HCT116 (cell line): ENCODE measurements around the gene P2RX5.

ENCODE experiments used
- CEBPB ChIP-seq: IDR thresholded peaks from 2 replicates; pipeline ENCODE4 v1.6.1; 2012; ENCODE audit warnings: low read depth
- EZH2 ChIP-seq: fragments of 200-600 bp; sonication (generic); IDR thresholded peaks from 2 replicates; pipeline ENCODE4 v1.6.1; 2017; ENCODE audit warnings: antibody characterized with exemption, mixed run types
- EZH2phosphoT487 ChIP-seq: fragments of 200-600 bp; IDR thresholded peaks from 2 replicates; pipeline ENCODE4 v1.6.1; 2018; ENCODE audit warnings: antibody characterized with exemption, borderline replicate concordance
- JUND ChIP-seq: IDR thresholded peaks from 2 replicates; pipeline ENCODE4 v1.6.1; 2012
- POLR2A ChIP-seq: IDR thresholded peaks from 2 replicates; pipeline ENCODE4 v1.7.0; 2011; ENCODE audit warnings: borderline replicate concordance; ENCODE audit not compliant: insufficient read depth, insufficient read length; ENCODE audit errors: extremely low read depth
- POLR2AphosphoS5 ChIP-seq: IDR thresholded peaks from 2 replicates; pipeline ENCODE4 v1.6.1; 2011; ENCODE audit warnings: mild to moderate bottlenecking, low read depth, low read length, moderate library complexity
- RAD21 ChIP-seq: IDR thresholded peaks from 2 replicates; pipeline ENCODE4 v1.6.1; 2012; ENCODE audit warnings: low read depth, mild to moderate bottlenecking
- SIN3A ChIP-seq: IDR thresholded peaks from 2 replicates; pipeline ENCODE4 v1.6.1; 2012; ENCODE audit warnings: low read depth
- SP1 ChIP-seq: IDR thresholded peaks from 2 replicates; pipeline ENCODE4 v1.6.1; 2012; ENCODE audit warnings: low read depth
- TCF7L2 ChIP-seq: IDR thresholded peaks from 2 replicates; pipeline ENCODE4 v1.7.0; 2011; ENCODE audit warnings: borderline replicate concordance, inconsistent platforms; ENCODE audit not compliant: insufficient read depth, insufficient read length; ENCODE audit errors: extremely low read depth
- YY1 ChIP-seq: IDR thresholded peaks from 2 replicates; pipeline ENCODE4 v1.6.1; 2011; ENCODE audit warnings: low read length, low read depth, moderate library complexity, mild to moderate bottlenecking; ENCODE audit not compliant: insufficient replicate concordance; ENCODE audit errors: extremely low read depth
- TF ChIP-seq, protein P1 (sequence below), 3 experiments: fragments of 200-600 bp in 1 of 3; sonication (generic) in 1 of 3; IDR thresholded peaks in 2 of 3; conservative IDR thresholded peaks in 1 of 3; 2 replicates each; pipeline ENCODE4 v1.5.1; 2012 to 2017; ENCODE audit warnings: low read depth in 2 of 3, low read length in 2 of 3, antibody characterized with exemption in 1 of 3, borderline replicate concordance in 1 of 3, control low read depth in 1 of 3, mild to moderate bottlenecking in 1 of 3, mixed read lengths in 1 of 3, mixed run types in 1 of 3, moderate library complexity in 1 of 3; ENCODE audit not compliant: insufficient read depth in 1 of 3
- TF ChIP-seq, protein P2 (sequence below): IDR thresholded peaks from 2 replicates; pipeline ENCODE4 v1.6.1; 2012
- TF ChIP-seq, protein P3 (sequence below): IDR thresholded peaks from 2 replicates; pipeline ENCODE4 v1.6.1; 2012; ENCODE audit warnings: low read depth

DNA sequence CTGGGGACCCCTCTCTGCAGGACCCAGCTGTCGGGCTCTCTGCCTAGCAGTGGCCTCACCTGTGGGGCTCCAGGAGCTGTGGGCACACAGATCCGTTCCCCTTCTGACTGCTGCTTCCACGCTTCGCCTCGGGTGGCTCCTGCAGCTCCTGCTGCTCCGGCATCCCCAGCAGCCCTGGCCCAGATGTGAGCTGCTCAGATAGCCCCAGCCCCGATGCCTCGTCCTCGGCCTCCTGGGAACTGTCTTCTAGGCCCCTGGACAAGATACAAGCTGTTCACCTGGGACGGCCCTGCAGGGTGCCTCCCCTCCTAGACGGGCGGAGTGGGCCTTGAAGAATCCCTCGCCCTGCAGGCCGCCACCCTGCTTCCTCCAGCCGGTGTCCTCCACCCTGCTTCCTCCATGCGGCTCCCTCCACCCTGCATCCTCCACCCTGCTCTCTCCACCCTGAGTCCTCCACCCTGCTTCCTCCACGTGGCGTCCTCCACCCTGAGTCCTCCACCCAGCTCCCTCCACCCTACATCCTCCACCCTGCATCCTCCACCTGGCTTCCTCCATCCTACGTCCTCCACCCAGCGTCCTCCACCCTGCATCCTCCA lies 16.3 kb downstream of the P2RX5 start:
- TF ChIP-seq, protein P1, sequence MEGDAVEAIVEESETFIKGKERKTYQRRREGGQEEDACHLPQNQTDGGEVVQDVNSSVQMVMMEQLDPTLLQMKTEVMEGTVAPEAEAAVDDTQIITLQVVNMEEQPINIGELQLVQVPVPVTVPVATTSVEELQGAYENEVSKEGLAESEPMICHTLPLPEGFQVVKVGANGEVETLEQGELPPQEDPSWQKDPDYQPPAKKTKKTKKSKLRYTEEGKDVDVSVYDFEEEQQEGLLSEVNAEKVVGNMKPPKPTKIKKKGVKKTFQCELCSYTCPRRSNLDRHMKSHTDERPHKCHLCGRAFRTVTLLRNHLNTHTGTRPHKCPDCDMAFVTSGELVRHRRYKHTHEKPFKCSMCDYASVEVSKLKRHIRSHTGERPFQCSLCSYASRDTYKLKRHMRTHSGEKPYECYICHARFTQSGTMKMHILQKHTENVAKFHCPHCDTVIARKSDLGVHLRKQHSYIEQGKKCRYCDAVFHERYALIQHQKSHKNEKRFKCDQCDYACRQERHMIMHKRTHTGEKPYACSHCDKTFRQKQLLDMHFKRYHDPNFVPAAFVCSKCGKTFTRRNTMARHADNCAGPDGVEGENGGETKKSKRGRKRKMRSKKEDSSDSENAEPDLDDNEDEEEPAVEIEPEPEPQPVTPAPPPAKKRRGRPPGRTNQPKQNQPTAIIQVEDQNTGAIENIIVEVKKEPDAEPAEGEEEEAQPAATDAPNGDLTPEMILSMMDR (IDR thresholded peaks at IDR 0.05 in 2 of 3, conservative IDR thresholded peaks at IDR 0.05 in 1 of 3; ENCODE audit: borderline replicate concordance in 1 of 3, insufficient read depth in 1 of 3, low read depth in 2 of 3, low read length in 2 of 3): no peak
- TF ChIP-seq RAD21 (no peak), JUND (no peak), YY1 (no peak), EZH2phosphoT487 (no peak), POLR2AphosphoS5 (no peak), TCF7L2 (no peak), SIN3A (no peak), POLR2A (no peak), CEBPB (no peak), SP1 (no peak), EZH2 (no peak)
- TF ChIP-seq, protein P2, sequence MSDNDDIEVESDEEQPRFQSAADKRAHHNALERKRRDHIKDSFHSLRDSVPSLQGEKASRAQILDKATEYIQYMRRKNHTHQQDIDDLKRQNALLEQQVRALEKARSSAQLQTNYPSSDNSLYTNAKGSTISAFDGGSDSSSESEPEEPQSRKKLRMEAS: no peak
- TF ChIP-seq, protein P3, sequence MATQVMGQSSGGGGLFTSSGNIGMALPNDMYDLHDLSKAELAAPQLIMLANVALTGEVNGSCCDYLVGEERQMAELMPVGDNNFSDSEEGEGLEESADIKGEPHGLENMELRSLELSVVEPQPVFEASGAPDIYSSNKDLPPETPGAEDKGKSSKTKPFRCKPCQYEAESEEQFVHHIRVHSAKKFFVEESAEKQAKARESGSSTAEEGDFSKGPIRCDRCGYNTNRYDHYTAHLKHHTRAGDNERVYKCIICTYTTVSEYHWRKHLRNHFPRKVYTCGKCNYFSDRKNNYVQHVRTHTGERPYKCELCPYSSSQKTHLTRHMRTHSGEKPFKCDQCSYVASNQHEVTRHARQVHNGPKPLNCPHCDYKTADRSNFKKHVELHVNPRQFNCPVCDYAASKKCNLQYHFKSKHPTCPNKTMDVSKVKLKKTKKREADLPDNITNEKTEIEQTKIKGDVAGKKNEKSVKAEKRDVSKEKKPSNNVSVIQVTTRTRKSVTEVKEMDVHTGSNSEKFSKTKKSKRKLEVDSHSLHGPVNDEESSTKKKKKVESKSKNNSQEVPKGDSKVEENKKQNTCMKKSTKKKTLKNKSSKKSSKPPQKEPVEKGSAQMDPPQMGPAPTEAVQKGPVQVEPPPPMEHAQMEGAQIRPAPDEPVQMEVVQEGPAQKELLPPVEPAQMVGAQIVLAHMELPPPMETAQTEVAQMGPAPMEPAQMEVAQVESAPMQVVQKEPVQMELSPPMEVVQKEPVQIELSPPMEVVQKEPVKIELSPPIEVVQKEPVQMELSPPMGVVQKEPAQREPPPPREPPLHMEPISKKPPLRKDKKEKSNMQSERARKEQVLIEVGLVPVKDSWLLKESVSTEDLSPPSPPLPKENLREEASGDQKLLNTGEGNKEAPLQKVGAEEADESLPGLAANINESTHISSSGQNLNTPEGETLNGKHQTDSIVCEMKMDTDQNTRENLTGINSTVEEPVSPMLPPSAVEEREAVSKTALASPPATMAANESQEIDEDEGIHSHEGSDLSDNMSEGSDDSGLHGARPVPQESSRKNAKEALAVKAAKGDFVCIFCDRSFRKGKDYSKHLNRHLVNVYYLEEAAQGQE: no peak
